Mucosa of descending colon (tissue), 3 donors: Measurements from ENCODE around the gene RBM23. TPM values are rescaled to one million over a fixed set of nuclear protein-coding genes. Genes with fewer than 3 reads are reported as not detected.
"Not testable (repeated sequence)": the region's sequence is repeated elsewhere in the genome, so short reads cannot be mapped to it uniquely, and the experiment has no call there.

Source experiments
- ATAC-seq: fragments of 200-7000 bp; cut with Tn5 transposase; one replicate; pipeline ENCODE4 v1.9.1; 2020; ENCODE audit warnings: mild to moderate bottlenecking, moderate library complexity
- DNase-seq, 3 donors: peaks; one replicate each; pipeline ENCODE4 v3.0.0-alpha.2; 2020
- H3K36me3 ChIP-seq: fragments of 200-600 bp; one replicate; pipeline ENCODE4 v1.8.0; 2021; ENCODE audit warnings: low read depth, mild to moderate bottlenecking
- H3K4me1 ChIP-seq: fragments of 200-600 bp; one replicate; pipeline ENCODE4 v1.8.0; 2021; ENCODE audit warnings: low read depth, mild to moderate bottlenecking
- H3K4me3 ChIP-seq: fragments of 200-600 bp; one replicate; pipeline ENCODE4 v1.8.0; 2021; ENCODE audit warnings: mild to moderate bottlenecking
- H3K9me3 ChIP-seq: fragments of 200-600 bp; one replicate; pipeline ENCODE4 v1.8.0; 2021; ENCODE audit warnings: mild to moderate bottlenecking
- intact Hi-C, 2 donors: fragments of 100-400 bp; cut with DNase I in 1 of 2; cut with micrococcal nuclease in 1 of 2; formaldehyde crosslinking; loops; one replicate each; pipeline versions ENCODE4 v1.11.0 to v1.11.1; 2022; cut with DNase I, micrococcal nuclease
- long read RNA-seq, 2 donors: library from polyadenylated mRNA; unstranded; transcript quantifications; one replicate each; pipeline ENCODE4 v2.0.0, GENCODE V29; 2019 to 2021
- total RNA-seq, 3 donors: library from RNA; stranded (reverse); fragmentation: NEBNext Ultra II Directional in 2 of 3; extraction: Animal tissue kit (Norgen Biotek cat#: 25700) in 2 of 3; gene quantifications; one replicate each; pipeline versions ENCODE4 v1.2.1 to v1.2.4, GENCODE V29; 2021 to 2023
- TF ChIP-seq, protein P1 (sequence below): fragments of 200-600 bp; IDR thresholded peaks from one replicate; pipeline ENCODE4 v1.8.0; 2022; ENCODE audit warnings: antibody characterized with exemption, mild to moderate bottlenecking
- donor health status: DM: no; HTN: no; CAD: no; lungs with moderate emphysema.
- donor health status: DM: no; HTN: no; CAD: no.
- donor health status: DM: no; HTN: yes; CAD: no.

Gene RBM23
- total RNA-seq: 10 to 100 TPM; 74.1 to 97.9 (median 75.3) TPM
- long read RNA-seq, donor 1, full-length matches to known transcripts: 33 of 60 reads
- long read RNA-seq, donor 1, partial matches to known transcripts: 10 of 60 reads
- long read RNA-seq, donor 1, other reads (novel, unspliced or antisense): 17 of 60 reads
- long read RNA-seq, donor 2, full-length matches to known transcripts: 21 of 29 reads
- long read RNA-seq, donor 2, partial matches to known transcripts: 0 of 29 reads
- long read RNA-seq, donor 2, other reads (novel, unspliced or antisense): 8 of 29 reads

DNA sequence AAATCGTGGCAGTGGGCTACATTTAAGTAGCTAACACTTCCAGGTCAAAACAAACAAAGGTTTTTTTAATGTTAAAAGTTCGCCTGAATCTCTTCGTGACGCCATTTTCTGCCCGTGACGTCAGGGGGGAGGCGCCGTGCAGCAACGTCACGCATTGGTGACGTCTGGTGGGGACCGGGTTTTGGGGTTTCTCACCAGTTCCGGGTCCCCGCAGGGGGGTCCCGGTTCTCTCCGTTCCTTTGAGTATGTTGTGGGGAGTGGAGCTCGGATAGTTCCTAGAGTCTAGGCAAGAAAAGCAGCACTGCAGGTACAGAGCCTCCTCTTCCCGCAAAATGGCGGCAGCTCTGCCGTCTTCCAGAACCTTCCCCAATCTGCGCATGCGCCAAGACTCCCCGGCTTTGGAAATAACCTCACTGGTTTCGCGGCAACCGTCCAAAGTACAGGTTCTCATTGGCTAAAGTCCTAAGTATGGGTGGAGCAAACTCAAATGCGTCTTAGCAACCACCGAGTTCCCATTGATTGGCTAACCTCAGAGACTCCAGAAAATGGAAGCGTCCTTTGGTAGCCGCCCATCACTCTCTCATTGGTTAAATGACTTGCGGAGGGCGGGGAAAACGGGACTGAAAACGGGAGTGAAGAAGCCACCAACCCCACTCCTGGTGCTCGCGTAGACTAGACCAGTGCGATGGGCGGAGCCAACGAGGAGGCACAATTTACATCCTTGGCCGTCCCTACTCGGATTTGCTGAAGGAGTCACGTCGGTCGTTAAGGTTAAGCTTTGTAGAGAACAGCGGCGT is at the start of gene RBM23:
Gene RBM23, minus strand, starts transcription at position 346 of the 797 bp plus-strand sequence.
- TF ChIP-seq, protein P1, sequence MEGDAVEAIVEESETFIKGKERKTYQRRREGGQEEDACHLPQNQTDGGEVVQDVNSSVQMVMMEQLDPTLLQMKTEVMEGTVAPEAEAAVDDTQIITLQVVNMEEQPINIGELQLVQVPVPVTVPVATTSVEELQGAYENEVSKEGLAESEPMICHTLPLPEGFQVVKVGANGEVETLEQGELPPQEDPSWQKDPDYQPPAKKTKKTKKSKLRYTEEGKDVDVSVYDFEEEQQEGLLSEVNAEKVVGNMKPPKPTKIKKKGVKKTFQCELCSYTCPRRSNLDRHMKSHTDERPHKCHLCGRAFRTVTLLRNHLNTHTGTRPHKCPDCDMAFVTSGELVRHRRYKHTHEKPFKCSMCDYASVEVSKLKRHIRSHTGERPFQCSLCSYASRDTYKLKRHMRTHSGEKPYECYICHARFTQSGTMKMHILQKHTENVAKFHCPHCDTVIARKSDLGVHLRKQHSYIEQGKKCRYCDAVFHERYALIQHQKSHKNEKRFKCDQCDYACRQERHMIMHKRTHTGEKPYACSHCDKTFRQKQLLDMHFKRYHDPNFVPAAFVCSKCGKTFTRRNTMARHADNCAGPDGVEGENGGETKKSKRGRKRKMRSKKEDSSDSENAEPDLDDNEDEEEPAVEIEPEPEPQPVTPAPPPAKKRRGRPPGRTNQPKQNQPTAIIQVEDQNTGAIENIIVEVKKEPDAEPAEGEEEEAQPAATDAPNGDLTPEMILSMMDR: no peak
- intact Hi-C loops: no loop called here
- peaks cover 32% of the 10 kb centered on the region for H3K4me1 ChIP-seq
- DNase-seq (peak; percentile 99 to 100 (median 99)), ATAC-seq (peak; percentile 96)
- H3K36me3 ChIP-seq: no peaks in the 10 kb centered on the region
- no peaks in the 10 kb centered on the region for H3K9me3 ChIP-seq
- H3K4me3 ChIP-seq: peak within 1 kb of the TSS; percentile 40

DNA sequence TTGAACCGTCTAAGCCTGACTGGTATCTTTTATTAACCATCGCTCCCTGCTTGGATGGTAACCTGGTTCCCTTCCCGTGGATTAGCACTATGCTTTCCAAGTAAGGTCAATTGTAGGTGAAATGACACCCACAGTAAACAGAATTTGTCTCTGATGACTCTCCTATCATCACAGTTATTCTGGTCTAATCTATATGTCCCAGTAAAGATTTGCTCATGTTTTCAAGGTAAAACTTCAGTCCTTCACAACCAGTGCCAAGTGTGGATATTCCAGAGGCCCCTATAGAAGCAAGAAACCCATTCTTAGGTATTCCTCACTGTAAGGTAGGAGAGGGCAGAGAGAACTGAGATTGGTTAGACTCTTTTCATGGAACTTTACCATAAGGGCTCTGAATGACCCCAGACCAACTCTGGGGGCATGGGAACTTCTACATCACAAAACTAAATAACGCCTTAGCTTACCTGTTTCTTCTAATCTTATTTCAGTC is 47.9 kb upstream of the RBM23 start:
- Histone ChIP-seq H3K36me3 (no peaks in the 10 kb centered on the region), H3K4me3 (no peak overlapping the region), H3K4me1 (no peaks in the 10 kb centered on the region), H3K9me3 (no peaks in the 10 kb centered on the region)
- TF ChIP-seq, protein P1: no peak
- no peak for DNase-seq
- intact Hi-C loops: no loop called here
- no peak for ATAC-seq

DNA sequence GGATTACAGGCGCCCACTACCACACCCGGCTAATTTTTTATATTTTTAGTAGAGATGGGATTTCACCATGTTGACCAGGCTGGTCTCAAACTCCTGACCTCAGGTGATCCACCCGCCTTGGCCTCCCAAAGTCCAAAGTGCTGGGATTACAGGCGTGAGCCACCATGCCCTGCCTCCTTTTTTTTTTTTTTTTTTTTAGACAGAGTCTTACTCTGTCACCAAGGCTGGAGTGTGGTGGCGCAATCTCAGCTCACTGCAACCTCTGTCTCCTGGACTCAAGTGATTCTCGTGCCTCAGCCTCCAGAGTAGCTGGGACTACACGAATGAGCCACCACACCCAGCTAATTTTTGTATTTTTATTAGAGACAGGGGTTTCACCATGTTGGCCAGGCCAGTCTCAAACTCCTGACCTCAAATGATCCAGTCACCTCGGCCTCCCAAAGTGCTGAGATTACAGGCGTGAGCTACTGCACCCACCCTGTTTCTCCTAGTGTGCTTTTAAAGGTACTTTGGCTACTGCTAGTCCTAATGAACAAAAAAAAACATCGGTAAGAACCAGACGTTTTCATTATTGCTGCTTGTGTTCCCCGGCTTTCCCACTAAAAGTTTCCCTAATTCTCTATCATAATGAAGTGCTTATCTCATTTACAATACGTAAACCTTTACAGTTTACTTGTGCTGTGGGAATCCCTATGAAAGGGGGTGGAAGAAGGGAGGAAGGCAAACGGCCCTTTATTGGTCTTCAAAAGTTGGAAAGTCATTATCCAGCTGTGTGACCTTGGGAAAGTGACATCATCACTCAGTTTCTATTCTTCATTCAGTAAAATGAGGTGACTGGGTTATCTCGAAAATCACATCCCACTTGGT is 47.2 kb upstream of the RBM23 start:
- H3K4me1 ChIP-seq, intact Hi-C loops, H3K36me3 ChIP-seq, H3K9me3 ChIP-seq, DNase-seq, H3K4me3 ChIP-seq: not testable (repeated sequence)
- ATAC-seq: peak; percentile 61

DNA sequence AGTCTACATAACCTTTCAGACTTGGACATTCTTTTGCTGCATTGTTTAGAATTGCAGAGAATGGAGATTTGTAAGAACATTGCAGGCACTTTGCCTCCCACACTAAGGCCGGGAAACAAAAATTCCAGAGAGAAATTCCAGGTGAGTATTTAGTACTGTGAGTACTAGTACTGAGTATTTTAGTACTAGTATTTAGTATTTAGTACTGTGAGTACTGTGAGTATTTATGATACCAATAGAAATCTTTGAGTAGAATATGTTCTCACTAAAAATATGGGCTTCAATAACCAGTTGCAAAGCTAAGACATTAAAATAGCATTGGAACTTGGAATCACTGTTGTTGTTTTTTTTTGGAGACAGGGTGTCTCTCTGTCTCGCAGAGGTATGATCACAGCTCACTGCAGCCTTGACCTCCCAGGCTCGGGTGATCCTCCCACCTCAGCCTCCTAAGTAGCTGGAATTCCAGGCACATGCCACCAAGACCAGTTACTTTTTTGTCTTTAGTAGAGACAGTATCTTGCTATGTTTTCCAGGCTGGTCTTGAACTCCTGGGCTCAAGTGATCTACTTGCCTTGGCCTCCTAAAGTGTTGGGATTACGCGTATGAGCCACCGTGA is 43.2 kb upstream of the RBM23 start:
- Histone ChIP-seq H3K4me3 (no peak overlapping the region), H3K4me1 (no peaks in the 10 kb centered on the region), H3K9me3 (no peaks in the 10 kb centered on the region), H3K36me3 (no peaks in the 10 kb centered on the region)
- ATAC-seq (no peak), DNase-seq (no peak)
- intact Hi-C loops: no loop called here
- TF ChIP-seq, protein P1: no peak

DNA sequence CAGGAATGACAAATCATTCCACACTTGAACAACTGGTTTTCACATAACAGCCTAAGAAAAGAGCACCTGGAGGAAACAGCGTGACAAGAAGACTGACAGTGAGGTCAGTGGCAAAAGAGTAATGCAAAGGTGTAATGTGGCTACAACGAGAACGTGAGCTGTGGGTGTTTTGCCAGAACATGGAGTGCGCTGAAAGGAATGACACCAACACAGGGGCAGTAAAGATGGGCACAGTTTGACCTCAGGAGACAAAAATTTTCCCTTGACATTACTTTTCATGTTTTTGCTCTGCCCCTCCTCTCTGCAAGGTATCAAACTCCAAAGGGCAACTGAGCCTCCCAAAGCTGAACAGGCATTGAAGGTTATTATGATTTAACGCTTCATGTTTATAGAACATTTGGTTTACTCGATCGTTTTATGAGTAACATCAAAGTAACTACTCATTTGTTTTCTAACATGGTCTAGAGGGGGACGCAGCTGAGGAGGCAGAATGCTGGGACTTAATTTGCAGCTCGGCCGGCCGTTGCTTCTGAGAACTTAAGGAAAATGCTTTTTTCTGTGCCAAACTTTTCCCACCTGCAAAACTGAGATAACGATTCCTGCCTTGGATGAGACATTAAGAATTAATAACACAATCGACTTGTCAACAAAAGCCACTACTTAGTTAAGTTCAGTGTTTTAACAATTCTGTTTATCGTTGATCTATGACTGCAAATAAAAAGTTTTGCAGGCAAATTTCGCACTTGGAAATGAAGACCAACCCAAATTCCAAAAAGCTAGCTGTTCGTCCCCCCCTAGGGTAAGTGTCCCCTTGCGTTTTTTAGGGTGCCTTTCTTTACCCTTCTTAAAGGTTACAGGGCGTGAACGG is 37.0 kb upstream of the RBM23 start:
- TF ChIP-seq, protein P1: no peak
- Histone ChIP-seq H3K4me1 (peaks cover 12% of the 10 kb centered on the region), H3K4me3 (peak overlapping the region; percentile 65), H3K36me3 (no peaks in the 10 kb centered on the region), H3K9me3 (no peaks in the 10 kb centered on the region)
- intact Hi-C loops: no loop called here
- ATAC-seq (peak; percentile 15), DNase-seq (peak in 1 of 3 donors; percentile 27)
